DMS114 treated with DMSO at 0.1 percent for 48 hours (cell line): ENCODE results near the gene ANK3.
"Not testable (repeated sequence)": the region's sequence is repeated elsewhere in the genome, so short reads cannot be mapped to it uniquely, and the experiment has no call there.

Experiments
- DNase-seq: peaks from one replicate; lab custom pipeline; 2025; ENCODE audit not compliant: unreplicated experiment; lab: John Stamatoyannopoulos, UW

The ANK3 gene

DNA sequence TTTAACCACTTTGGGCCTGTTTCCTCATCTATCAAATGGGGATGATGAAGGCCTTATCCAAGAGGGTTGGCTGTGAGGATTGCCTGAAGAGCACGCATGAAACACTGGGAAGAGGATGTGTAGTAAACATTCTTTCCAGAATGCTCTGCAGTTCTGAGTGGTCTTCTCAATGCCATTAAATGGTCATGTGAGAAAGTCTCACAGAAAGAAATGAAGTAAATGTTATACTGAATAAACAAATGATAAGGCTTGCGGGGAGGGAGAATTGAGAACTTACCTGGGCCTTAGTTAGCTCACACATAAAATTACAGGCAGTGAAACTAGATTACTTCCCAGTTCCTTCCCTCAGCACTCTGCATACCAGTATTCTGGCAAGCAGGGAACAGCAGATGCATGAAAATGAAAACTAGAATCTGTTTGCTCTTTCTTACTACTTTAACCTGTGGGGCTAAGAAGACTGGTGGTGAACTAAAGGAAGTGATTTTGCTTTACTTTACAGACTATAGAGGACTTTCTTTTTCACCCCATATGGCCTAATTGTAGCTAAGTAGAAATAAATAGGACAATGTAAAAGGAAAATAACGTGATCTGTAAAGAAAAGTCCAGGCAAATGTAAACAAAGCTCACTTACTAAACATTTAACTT lies 348.1 kb downstream of the ANK3 start:
- no peak for DNase-seq

DNA sequence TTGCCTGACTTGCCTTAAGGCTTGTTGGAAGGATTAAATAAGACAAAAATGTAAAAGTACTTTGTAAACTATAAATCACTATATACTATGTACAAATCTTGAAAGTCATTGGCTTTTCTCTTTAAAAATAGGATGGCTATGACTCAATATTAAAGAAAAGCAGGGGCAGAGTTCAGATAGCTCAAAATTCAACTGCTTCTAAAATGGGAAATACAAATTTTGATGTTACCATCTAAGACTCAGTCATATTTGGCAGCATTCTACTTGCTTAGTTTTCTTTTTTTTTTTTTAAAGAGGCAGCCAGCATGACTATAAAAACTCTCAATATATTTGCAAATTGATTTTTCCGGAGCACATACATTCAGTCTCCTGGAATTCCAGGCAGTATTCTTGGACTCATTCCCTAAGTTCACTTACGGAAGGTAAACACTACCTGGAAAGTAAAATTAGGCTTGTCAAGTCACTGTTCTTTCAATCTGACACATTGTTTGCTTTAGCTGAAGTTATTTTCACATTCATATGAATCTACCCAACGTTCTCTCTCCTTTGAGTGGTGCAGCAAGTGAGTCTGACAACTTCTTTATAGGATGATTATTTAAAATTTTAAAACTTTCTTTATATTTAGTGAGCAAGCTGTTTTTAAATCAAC lies 349.5 kb downstream of the ANK3 start:
- DNase-seq = no peak

DNA sequence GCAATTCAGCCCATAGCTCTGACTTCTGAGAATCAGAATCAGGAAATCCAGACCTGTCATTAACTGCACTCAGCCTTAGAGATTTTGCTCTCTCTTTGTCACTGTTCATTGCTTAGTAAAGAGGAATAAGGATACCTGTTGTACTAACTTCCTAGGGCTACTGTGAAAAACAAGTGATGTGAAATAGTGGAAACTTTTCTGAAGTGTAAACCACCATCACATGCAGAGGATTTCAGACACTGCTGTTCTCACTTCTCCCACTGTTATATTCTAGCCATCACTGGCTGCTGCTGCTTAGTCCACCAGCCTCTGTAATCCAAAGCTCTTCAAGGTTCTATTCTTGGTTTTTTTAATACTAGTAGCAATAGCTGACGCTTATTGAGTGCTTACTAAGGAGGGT lies 353.7 kb downstream of the ANK3 start:
- DNase-seq = no peak

DNA sequence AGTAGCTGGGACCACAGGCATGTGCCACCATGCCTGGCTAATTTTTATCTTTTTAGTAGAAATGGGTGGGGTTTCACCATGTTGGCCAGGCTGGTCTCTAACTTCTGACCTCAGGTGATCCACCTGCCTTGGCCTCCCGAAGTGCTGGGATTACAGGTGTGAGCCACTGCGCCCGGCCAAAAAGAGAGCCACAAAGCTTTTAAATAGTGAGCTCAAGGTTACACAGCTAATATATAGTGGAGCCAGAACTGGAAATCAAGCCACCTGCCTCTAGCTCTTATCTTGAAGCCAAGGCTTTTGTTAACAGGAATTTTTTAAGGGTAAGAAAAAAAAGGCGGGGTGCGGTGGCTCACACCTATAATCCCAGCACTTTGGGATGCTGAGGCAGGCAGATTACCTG lies 354.3 kb downstream of the ANK3 start:
- not testable (repeated sequence) for DNase-seq

DNA sequence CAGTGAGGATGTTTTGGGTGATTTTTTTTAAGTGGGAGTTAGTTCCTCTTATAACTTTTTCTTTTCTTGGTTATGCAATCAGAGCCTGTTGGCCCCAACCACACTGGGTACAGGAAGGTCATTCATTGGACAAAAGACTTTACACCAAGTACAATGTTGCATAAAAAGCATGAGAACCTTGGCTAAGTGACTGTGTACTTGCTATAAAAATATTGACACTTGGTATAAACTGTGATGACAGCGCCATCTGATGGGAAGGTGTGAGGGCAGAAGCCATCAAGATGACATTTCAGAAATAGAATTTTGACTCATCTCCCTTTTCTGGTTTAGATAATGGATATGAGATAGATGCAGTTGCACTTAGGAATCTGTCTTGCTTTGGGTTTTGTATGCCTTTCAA lies 357.0 kb downstream of the ANK3 start:
- peak; percentile 52 for DNase-seq

DNA sequence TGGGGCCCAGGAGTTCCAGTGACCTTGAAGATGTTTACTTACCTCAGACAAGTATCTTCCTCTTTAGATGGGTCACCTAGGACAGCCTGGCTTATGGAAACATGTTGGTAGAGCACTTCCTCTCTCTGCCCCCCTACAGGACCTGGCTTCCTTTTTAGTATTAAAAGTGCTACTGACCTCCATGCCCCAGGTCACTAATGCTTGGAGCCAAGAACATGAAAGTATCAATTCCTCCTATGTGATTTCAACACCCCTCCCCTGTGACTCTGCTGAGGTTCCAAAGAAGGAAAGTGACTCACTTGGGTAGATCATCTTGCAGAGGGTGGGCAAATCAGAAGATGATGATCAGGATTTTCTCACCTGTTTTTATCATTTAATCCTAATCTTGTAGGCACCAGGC lies 358.0 kb downstream of the ANK3 start:
- no peak for DNase-seq

DNA sequence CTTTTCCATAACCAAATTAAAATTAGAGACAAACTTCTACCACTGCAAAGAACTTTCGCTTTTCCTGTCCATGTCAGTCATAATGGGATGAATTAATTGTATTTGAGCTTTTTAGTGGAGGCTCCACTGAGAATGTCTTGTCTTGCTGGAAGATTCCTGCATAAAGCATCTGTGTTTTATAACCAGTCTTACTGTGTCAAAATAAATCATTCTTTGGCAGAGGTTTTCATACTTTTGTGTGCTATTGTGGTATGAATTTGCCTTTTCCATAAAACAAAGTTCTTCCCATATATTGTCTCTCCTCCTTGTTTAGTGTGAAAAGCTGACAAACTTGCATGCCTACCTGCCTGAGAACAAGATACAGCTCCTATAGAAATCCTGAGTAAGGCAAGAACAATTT lies 358.5 kb downstream of the ANK3 start:
- DNase-seq = no peak

DNA sequence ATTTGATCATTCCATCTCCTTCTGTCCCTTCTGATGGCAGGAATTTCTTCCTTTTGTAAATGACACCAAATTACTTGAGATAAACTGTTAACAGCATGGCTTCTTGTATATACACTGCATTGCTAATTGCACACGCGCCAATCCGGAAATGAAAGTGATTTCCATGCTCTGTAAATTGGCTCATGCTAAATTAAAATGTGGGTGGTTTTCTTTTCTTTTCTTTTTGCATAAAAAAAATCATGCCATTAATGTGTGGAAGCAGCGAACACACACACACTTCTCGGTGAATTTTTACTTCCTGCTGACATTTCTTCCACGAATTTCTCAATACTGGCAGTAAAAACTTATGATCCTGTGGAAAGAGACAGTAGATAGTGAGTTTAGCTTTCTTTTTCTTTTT lies 360.2 kb downstream of the ANK3 start:
- DNase-seq = no peak

DNA sequence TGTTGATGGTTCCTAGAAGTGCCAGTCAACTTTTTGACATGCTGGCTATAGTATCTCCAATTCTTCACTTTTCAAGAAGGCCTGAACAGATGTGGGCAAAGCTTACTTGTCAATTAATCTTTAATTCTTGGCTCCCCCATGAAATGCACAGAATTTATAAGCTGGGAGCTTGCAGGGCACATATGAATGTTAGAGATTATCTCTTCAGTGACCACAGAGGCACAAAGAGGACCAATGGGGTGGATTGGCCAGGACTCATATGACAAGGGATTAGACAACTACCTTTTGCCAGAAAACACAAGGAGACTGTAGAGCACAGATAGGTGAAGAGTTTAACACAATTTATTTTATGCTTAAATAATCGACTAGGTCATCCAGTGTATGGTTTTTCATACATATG lies 361.6 kb downstream of the ANK3 start:
- no peak for DNase-seq

DNA sequence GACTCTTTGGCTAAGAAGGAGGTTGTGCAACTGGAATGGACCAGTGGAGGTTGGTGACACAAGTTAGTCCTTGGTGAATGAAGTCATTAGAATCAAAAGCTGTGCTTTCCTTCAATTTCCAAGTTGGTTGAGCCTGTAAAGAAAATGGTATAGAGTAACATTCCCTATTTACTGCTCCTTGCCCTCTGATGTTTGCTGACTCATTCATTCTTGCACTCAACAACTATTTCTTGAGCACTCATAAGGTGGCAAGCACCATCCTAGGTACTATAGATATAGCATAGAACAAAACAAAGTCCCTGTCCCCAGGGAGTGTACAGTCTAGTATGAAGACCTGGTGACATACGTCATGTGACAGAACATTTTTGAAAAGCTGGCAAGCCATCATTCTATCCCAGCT lies 364.4 kb downstream of the ANK3 start:
- DNase-seq = no peak

DNA sequence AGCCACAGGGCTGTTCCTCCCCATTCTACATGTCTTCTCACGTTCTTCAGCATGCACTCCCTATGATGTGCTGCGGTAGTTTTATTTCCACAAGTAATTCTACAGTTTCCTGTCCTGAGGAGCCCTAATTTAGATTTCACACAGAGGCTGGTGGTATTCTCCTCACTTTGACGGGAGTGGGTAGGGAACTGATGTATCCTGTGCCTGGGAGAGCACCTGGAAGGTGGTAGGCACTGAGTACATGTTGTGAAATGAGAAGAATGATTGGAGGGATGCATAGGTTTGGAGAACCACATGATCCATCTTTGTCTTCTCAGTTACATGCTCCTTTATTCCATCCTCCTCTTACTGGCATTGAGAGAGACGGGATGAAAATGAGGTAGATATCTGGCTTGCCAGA lies 365.2 kb downstream of the ANK3 start:
- no peak for DNase-seq

DNA sequence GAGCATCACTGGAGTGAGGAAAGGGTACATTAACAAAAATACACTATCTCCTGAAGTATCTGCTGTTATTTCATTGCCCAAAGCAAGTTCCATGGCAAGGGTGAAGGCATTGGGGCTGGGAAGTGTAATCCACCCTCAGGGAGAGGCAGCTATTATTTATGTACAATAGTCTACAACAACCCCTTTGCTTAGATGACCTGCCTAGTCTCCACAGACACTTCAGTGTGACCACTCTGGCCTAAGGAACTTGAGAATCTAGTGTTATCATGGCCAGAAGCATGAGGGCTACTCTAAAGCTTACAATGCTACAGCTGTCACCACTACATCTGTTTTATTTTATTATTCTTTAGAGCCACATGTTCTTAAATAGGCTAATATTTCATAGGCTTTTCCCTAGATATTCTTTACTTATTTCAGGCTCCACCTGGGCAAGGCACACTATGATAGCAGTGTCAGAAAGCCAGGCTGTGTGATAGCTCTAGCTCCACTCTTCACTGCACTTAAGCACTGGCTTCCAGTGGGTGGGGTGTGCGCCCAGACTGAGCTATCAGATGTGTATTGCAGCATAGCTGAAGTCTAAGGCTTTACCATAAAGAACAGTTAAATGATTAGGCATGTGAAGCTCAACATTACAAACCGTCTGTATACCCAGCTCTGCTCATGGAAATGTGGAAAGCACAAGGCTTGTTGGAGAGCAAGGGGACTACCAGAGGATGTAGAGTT lies 366.4 kb downstream of the ANK3 start:
- DNase-seq = no peak

DNA sequence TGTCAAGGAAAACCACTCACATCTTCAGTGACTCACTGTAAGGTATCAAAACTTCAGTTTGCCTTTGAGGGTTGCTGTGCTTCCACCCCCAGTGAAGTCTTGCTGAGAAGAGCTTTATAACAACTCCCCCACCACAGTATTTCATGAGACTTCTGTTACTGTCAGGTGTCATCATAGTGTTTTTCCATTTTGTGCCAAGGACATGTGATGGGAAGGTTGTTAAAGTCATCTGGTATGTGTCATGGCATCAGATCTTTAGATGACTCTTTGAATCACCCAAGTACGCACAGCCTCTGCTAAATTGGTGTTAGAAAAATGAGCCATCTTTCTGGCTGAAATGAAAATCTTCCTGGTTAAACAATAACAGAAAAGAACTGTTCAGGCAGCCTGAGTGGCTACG lies 368.3 kb downstream of the ANK3 start:
- no peak for DNase-seq

DNA sequence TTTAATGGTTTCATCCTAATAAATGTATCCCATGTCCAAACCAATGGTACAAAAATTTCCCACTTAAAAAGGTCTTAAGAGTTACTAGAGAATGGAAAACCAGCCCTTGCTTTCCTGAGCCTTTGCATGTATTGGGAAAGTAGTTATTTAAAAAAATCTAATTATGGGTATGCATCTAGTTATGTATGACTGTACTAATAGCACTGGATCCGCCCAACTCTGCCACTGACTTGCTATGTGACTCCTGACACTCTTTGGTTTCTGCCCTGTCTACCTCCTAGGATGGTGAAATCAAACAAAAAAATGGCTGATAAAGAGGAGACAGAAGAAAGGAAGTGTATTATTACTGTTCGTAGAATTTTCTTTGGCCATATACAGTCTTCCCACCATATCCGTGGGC lies 372.9 kb downstream of the ANK3 start:
- DNase-seq = no peak

DNA sequence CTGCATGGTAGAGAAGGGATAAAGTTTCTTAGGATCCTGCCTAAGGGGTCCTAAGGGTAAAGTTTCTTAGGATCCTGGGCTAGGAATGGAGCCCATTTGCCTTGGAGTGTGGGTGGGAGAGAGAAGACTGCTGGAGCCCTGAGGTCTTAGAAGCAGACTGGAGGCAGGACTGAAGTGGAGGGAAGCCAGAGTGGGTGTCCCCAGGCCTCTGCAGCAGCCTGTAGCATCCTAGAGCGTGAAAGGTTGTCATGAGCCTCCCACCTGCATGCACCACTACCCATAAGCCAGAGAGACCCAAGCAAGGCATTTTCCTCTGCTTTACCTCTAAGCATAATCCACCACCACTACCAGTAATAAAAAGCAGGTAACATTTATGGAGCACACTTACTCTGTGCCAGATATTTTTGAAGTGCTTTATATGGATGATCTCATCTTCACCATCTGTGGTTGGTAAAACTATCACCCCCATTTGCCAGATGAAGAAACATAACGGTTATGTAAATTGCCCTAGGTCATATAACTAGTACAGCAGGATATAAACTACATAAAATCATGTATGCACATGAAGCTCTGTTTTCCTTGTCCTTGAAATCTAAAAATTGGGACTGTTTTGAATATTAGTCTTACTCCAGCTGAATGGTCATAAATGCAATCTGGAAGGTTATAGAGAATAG lies 379.8 kb downstream of the ANK3 start:
- DNase-seq = no peak

DNA sequence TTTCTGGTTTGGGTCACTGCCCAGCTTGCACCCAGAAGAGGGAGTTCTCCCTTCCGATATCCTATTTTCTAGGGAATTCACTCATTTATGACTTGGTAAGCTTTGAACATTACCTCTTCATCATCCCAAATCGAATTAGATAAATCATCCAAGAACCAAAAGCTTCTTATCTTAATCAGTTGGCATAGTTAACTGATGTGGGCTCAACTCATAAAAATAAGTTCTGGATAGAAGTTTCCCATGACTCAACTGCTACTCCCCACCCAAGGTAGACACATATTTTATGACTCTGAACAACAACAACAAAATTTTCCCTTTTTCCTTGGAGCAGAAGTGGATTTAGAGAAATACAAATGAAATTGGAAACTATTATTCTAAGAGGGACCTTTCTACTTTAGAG lies 380.4 kb downstream of the ANK3 start:
- DNase-seq = no peak

DNA sequence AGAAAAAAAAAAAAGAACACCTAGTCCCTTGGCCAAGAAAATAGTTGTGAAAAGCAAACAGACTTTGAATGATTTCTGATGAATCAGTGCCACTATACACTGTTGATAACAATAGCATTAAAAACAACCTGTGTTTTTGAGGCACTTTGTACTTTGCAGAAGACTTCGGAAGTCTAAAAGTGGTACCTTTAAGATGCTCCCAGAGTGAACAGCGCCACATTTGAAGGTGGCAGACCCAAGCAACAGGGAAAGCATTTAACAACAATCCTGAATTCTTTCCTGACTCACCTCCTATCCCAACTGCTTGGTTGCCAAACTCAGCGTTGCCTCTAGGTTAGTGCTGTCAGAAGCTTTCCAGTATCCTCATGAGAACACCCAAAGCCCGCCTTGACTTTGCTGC lies 380.9 kb downstream of the ANK3 start:
- no peak for DNase-seq

DNA sequence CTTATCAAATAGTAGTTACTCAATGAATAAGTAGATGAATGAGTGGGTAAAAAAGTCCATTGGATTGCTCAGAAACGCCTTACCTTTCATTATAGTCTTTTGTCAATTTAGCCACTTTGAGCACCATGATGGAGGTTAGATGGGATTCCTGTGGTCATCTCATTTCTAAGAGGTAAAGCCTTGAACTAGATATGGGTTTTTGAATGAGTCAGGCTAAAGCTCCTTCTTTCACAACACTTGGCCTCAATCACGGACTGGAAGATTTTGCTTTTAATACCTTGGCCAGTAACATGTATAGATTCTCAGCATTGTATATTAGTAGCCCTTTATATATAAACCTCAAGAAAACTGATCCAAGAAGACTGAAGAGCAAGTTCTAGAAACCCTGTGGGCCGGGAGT lies 383.6 kb downstream of the ANK3 start:
- DNase-seq = no peak

DNA sequence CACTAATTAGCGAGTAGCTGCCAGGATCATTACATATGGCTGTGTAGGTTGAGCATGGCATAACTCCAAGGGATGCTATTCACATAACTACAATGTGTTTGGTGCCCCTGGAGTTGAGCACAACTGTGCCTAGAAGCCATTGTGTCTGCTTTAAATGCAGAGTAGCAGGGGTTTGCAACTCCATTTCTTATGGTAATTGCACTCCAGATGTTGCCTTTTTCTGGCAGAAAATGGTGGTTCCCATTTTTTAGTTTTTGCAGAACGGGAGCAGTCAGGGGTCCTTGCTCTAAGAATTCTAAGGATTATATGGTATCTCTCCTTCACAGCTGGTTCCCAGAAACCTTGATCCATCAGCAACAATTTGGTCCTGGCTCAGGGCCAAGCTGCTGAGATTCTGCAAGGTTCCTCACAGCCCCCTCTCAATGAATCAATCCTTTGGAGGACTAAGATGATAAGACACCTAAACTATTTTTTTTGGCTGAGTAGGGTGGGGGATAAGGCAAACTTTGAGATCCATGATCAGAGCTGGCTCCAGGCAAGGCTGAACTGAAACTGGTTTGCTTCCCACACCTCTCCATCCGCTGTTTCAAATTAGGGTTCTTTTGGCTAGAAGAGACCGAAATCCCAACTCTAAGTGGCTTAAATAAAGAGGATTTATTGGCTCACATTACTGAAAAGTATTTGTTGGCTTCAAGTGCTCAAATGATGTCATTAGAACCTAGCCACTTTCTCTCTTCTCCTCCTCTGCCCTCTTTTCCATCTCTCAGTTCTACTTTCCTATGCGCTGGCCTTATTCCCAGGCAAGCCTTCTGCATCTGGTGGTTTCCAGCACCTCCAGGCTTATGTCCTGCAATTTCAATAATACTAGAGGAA lies 385.8 kb downstream of the ANK3 start:
- DNase-seq = no peak

DNA sequence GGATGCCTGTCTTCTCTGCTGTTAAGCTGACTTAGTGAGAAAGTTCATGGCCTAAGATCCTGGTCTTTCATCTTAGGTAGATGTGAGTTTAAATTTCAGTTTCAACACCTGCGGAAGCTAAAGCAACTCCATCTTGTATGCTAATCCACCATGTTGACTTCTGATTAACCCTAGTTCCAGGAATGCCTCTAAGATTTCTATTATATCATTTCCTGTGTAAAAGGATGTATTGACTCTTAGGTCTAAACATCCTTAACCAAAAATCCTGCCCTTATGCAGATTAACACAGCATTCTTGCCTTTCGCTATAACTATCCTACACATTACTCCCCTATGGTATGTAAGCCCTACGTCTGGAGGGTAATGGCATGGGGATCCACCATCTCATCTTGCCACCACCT lies 388.9 kb downstream of the ANK3 start:
- no peak for DNase-seq
